Lung microvascular endothelial cell (primary cell): Measurements from ENCODE around the gene AMY1B. TPM values are rescaled to one million over a fixed set of nuclear protein-coding genes. Genes with fewer than 3 reads are reported as not detected.
"Not testable (repeated sequence)": the region's sequence is repeated elsewhere in the genome, so short reads cannot be mapped to it uniquely, and the experiment has no call there.

Experiments
- DNase-seq, 2 donors: peaks; one replicate each; pipeline versions ENCODE4 v3.0.0 to v3.0.0-alpha.2; 2010; ENCODE audit warnings: low read depth in 2 of 2
- total RNA-seq: library from RNA; depleted of rRNA; stranded (reverse); fragments of >200 nt; gene quantifications from 2 replicates; pipeline ENCODE4 v1.2.1, GENCODE V29; 2014

AMY1B gene
- total RNA-seq: not detected in 2 replicates

- DNase-seq: not testable (repeated sequence)
Observed at GRCh38 chr1:103696110-103696509, at the start of gene AMY1B. Gene AMY1B (minus strand): TSS chr1:103696210. CDS start chr1:103695639, 571 bp downstream.

- DNase-seq: not testable (repeated sequence)
Observed at GRCh38 chr1:103745040-103745439, 49.0 kb upstream of the AMY1B start.

- DNase-seq: not testable (repeated sequence)
Observed at GRCh38 chr1:103744449-103744848, 48.4 kb upstream of the AMY1B start.

- DNase-seq: not testable (repeated sequence)
Observed at GRCh38 chr1:103738031-103738430, 42.0 kb upstream of the AMY1B start.

- DNase-seq: not testable (repeated sequence)
Observed at GRCh38 chr1:103735334-103735733, 39.3 kb upstream of the AMY1B start.

- DNase-seq: not testable (repeated sequence)
Observed at GRCh38 chr1:103721473-103721872, 25.5 kb upstream of the AMY1B start.

- not testable (repeated sequence) for DNase-seq
Observed at GRCh38 chr1:103717404-103717803, 21.4 kb upstream of the AMY1B start.

- not testable (repeated sequence) for DNase-seq
Observed at GRCh38 chr1:103710381-103710780, 14.4 kb upstream of the AMY1B start.

- DNase-seq: not testable (repeated sequence)
Observed at GRCh38 chr1:103707670-103708069, 11.7 kb upstream of the AMY1B start.

GRCh38 chr1:103701256-103701655 is 5.2 kb upstream of the AMY1B start:
- not testable (repeated sequence) for DNase-seq

- not testable (repeated sequence) for DNase-seq
Observed at GRCh38 chr1:103700669-103701068, 4.7 kb upstream of the AMY1B start.

- not testable (repeated sequence) for DNase-seq
Observed at GRCh38 chr1:103697430-103697829, 1.4 kb upstream of the AMY1B start.

- DNase-seq: not testable (repeated sequence)
Observed at GRCh38 chr1:103676335-103676734, 19.7 kb downstream of the AMY1B start.

GRCh38 chr1:103655460-103655859 is 40.5 kb downstream of the AMY1B start, which contains the start of gene AMY1A:
Gene AMY1A (plus strand): TSS chr1:103655760. CDS start chr1:103656331, 571 bp downstream.
- DNase-seq: not testable (repeated sequence)

GRCh38 chr1:103654133-103654532 is 41.9 kb downstream of the AMY1B start:
- DNase-seq: not testable (repeated sequence)

- not testable (repeated sequence) for DNase-seq
Observed at GRCh38 chr1:103650889-103651288, 45.1 kb downstream of the AMY1B start.

GRCh38 chr1:103650305-103650704 is 45.7 kb downstream of the AMY1B start:
- DNase-seq: not testable (repeated sequence)

GRCh38 chr1:103643908-103644307 is 52.1 kb downstream of the AMY1B start:
- not testable (repeated sequence) for DNase-seq

- not testable (repeated sequence) for DNase-seq
Observed at GRCh38 chr1:103641194-103641593, 54.8 kb downstream of the AMY1B start.

Other genes with a start within 250 kb of the AMY1B start
- gene RNPC3, start 170.5 kb downstream of the AMY1B start, total RNA-seq: 3.3 and 4.8 TPM in 2 replicates
- 0.65 and 1.8 TPM in 2 replicates for gene AMY2B, start 124.6 kb downstream of the AMY1B start, total RNA-seq
- not detected in 2 replicates for gene AMY2A, start 78.8 kb downstream of the AMY1B start, total RNA-seq
- gene AMY1A, start 40.5 kb downstream of the AMY1B start, total RNA-seq: not detected in 2 replicates
- gene AMY1C, start 53.7 kb upstream of the AMY1B start, total RNA-seq: not detected in 2 replicates